ENCODE results near the gene MFRP. TPM values are rescaled to one million over a fixed set of nuclear protein-coding genes. Genes with fewer than 3 reads are reported as not detected.

Gene MFRP
- total and polyA plus RNA-seq, 2 donors (not counting 1 experiment from before 2014, with no cell fraction given), result not detected

DNA sequence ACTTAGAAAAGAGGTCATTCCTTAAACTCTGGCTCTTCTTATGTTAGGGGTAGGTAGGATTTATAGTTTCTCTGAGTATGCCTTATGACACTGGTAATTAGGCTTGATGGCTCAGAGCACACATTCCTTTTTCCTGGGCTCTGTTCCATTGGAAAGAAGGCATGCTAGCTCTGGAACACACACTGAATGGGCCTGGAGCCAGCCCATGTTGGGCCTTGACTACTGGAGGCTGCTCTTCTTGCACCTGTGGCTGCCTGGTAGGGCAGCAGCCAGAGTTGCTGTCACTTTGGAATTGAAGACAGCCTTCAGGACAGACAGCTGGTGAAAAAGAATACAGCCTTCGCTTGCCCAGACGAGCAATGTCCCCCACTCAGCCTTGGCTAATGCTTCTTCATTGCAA is 47.8 kb downstream of the MFRP start:
- H4K20me1 ChIP-seq (ENCODE audit: control insufficient read depth, extremely low read depth, insufficient read depth, low read length), result no peaks in the 10 kb centered on the region
- peak in 1 of 2 donors; percentile 36 for DNase-seq (ENCODE audit: low read depth in 2 of 2)
- H3K4me2 ChIP-seq (ENCODE audit: extremely low read depth, insufficient read depth, low read length), result no peak overlapping the region

GRCh38 chr11:119297938-119298337 is 48.6 kb downstream of the MFRP start:
- Histone ChIP-seq H3K36me3 (ENCODE audit: control insufficient read depth, insufficient read depth, low read length) (peaks cover 3% of the 10 kb centered on the region), H4K20me1 (ENCODE audit: control insufficient read depth, extremely low read depth, insufficient read depth, low read length) (no peaks in the 10 kb centered on the region), H3K9me3 (ENCODE audit: control insufficient read depth, insufficient read depth, low read depth, low read length) (no peaks in the 10 kb centered on the region), H3K4me2 (ENCODE audit: extremely low read depth, insufficient read depth, low read length) (no peak overlapping the region), H3K27ac (ENCODE audit: insufficient read depth, low read length) (no peak overlapping the region), H2AFZ (ENCODE audit: low read length) (no peak overlapping the region), H3K4me1 (ENCODE audit: control insufficient read depth, extremely low read depth, insufficient read depth, low read length) (no peaks in the 10 kb centered on the region), H3K79me2 (ENCODE audit: control insufficient read depth, insufficient read depth, low read length) (no peaks in the 10 kb centered on the region), H3K4me3 (replicated peaks in 1 of 4; ENCODE audit: control extremely low read depth in 1 of 4, insufficient read depth in 1 of 4, low read depth in 3 of 4, low read length in 4 of 4) (no peak overlapping the region), H3K9ac (ENCODE audit: insufficient read depth, low read length) (no peak overlapping the region), H3K27me3 (ENCODE audit: control insufficient read depth, insufficient read depth, low read length) (no peaks in the 10 kb centered on the region)
- peak in 1 of 2 donors; percentile 27 for DNase-seq (ENCODE audit: low read depth in 2 of 2)
- TF ChIP-seq CTCF (conservative IDR thresholded peaks at IDR 0.05 in 1 of 2, IDR thresholded peaks at IDR 0.05 in 1 of 2; ENCODE audit: low read depth in 1 of 2, low read length in 2 of 2) (no peak), EZH2 (IDR thresholded peaks at IDR 0.05; ENCODE audit: low read length, missing control alignments) (no peak)

More for the DNA sequence above, 47.8 kb downstream of the MFRP start:
- no peak overlapping the region for H3K4me3 ChIP-seq (replicated peaks in 1 of 4; ENCODE audit: control extremely low read depth in 1 of 4, insufficient read depth in 1 of 4, low read depth in 3 of 4, low read length in 4 of 4)
- H3K27ac ChIP-seq (ENCODE audit: insufficient read depth, low read length), result no peak overlapping the region
- no peak overlapping the region for H2AFZ ChIP-seq (ENCODE audit: low read length)
- H3K36me3 ChIP-seq (ENCODE audit: control insufficient read depth, insufficient read depth, low read length), result peaks cover 3% of the 10 kb centered on the region
- H3K9me3 ChIP-seq (ENCODE audit: control insufficient read depth, insufficient read depth, low read depth, low read length), result no peaks in the 10 kb centered on the region
- no peaks in the 10 kb centered on the region for H3K79me2 ChIP-seq (ENCODE audit: control insufficient read depth, insufficient read depth, low read length)
- H3K4me1 ChIP-seq (ENCODE audit: control insufficient read depth, extremely low read depth, insufficient read depth, low read length), result no peaks in the 10 kb centered on the region
- H3K9ac ChIP-seq (ENCODE audit: insufficient read depth, low read length), result no peak overlapping the region
- no peaks in the 10 kb centered on the region for H3K27me3 ChIP-seq (ENCODE audit: control insufficient read depth, insufficient read depth, low read length)
- no peak for TF ChIP-seq EZH2 (IDR thresholded peaks at IDR 0.05; ENCODE audit: low read length, missing control alignments)
- no peak for TF ChIP-seq CTCF (conservative IDR thresholded peaks at IDR 0.05 in 1 of 2, IDR thresholded peaks at IDR 0.05 in 1 of 2; ENCODE audit: low read depth in 1 of 2, low read length in 2 of 2)

DNA sequence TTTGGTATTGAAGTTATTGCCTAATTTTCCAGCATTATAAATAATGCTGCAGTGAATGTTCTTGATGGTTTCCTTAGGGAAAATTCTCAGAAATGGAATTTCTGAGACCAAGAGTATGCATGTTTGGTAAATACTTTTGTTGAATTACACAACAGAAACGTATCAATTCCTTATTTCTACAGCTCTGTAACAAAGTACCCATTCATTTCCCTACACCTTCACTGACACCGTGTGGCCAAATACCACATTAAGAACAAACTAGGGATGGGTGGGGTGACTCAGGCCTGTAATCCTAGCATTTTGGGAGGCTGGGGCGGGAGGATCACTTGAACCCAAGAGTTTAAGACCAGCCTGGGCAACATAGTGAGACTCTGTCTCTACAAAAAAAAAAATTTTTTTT is 51.3 kb downstream of the MFRP start:
- peak in 1 of 2 donors; percentile 15 for DNase-seq (ENCODE audit: low read depth in 2 of 2)
- TF ChIP-seq EZH2 (IDR thresholded peaks at IDR 0.05; ENCODE audit: low read length, missing control alignments) (no peak), CTCF (conservative IDR thresholded peaks at IDR 0.05 in 1 of 2, IDR thresholded peaks at IDR 0.05 in 1 of 2; ENCODE audit: low read depth in 1 of 2, low read length in 2 of 2) (no peak)
- H3K4me1 ChIP-seq (ENCODE audit: control insufficient read depth, extremely low read depth, insufficient read depth, low read length), result no peaks in the 10 kb centered on the region
- no peak overlapping the region for H2AFZ ChIP-seq (ENCODE audit: low read length)
- H3K79me2 ChIP-seq (ENCODE audit: control insufficient read depth, insufficient read depth, low read length), result no peaks in the 10 kb centered on the region
- H3K27me3 ChIP-seq (ENCODE audit: control insufficient read depth, insufficient read depth, low read length), result no peaks in the 10 kb centered on the region
- no peak overlapping the region for H3K4me3 ChIP-seq (replicated peaks in 1 of 4; ENCODE audit: control extremely low read depth in 1 of 4, insufficient read depth in 1 of 4, low read depth in 3 of 4, low read length in 4 of 4)
- no peak overlapping the region for H3K4me2 ChIP-seq (ENCODE audit: extremely low read depth, insufficient read depth, low read length)
- H3K9ac ChIP-seq (ENCODE audit: insufficient read depth, low read length), result no peak overlapping the region
- no peaks in the 10 kb centered on the region for H4K20me1 ChIP-seq (ENCODE audit: control insufficient read depth, extremely low read depth, insufficient read depth, low read length)
- H3K36me3 ChIP-seq (ENCODE audit: control insufficient read depth, insufficient read depth, low read length), result peaks cover 3% of the 10 kb centered on the region
- H3K9me3 ChIP-seq (ENCODE audit: control insufficient read depth, insufficient read depth, low read depth, low read length), result no peaks in the 10 kb centered on the region
- no peak overlapping the region for H3K27ac ChIP-seq (ENCODE audit: insufficient read depth, low read length)
